ENCODE results near the gene MALRD1. TPM values are rescaled to one million over a fixed set of nuclear protein-coding genes. Genes with fewer than 3 reads are reported as not detected.
A peak's percentile ranks its signal among the peaks of the same experiment; 100 is the strongest.

The MALRD1 gene
- total RNA-seq, 1 donor: 1.7 TPM

- no peak for TF ChIP-seq CTCF (IDR thresholded peaks at IDR 0.05; ENCODE audit: insufficient read depth, low read depth, low read length)
- H3K4me3 ChIP-seq (ENCODE audit: low read depth, low read length): no peak overlapping the region
- no peak for DNase-seq (ENCODE audit: low read depth)
Observed at GRCh38 chr10:19299645-19300044, 251.0 kb downstream of the MALRD1 start.

GRCh38 chr10:19302117-19302516 lies 253.5 kb downstream of the MALRD1 start:
- DNase-seq (ENCODE audit: low read depth): peak; percentile 8
- no peak overlapping the region for H3K4me3 ChIP-seq (ENCODE audit: low read depth, low read length)
- no peak for TF ChIP-seq CTCF (IDR thresholded peaks at IDR 0.05; ENCODE audit: insufficient read depth, low read depth, low read length)

- DNase-seq (ENCODE audit: low read depth): no peak
- TF ChIP-seq CTCF (IDR thresholded peaks at IDR 0.05; ENCODE audit: insufficient read depth, low read depth, low read length): no peak
- H3K4me3 ChIP-seq (ENCODE audit: low read depth, low read length): no peak overlapping the region
Observed at GRCh38 chr10:19310066-19310465, 261.5 kb downstream of the MALRD1 start.

GRCh38 chr10:19316204-19316870 lies 267.7 kb downstream of the MALRD1 start:
- no peak for DNase-seq (ENCODE audit: low read depth)
- no peak for TF ChIP-seq CTCF (IDR thresholded peaks at IDR 0.05; ENCODE audit: insufficient read depth, low read depth, low read length)

GRCh38 chr10:19317952-19318351 lies 269.4 kb downstream of the MALRD1 start:
- H3K4me3 ChIP-seq (ENCODE audit: low read depth, low read length): no peak overlapping the region
- TF ChIP-seq CTCF (IDR thresholded peaks at IDR 0.05; ENCODE audit: insufficient read depth, low read depth, low read length): no peak
- no peak for DNase-seq (ENCODE audit: low read depth)

More at GRCh38 chr10:19316204-19316870, 267.7 kb downstream of the MALRD1 start:
- H3K4me3 ChIP-seq (ENCODE audit: low read depth, low read length): no peak overlapping the region

GRCh38 chr10:19325581-19325980 lies 277.0 kb downstream of the MALRD1 start:
- TF ChIP-seq CTCF (IDR thresholded peaks at IDR 0.05; ENCODE audit: insufficient read depth, low read depth, low read length): no peak
- H3K4me3 ChIP-seq (ENCODE audit: low read depth, low read length): no peak overlapping the region
- no peak for DNase-seq (ENCODE audit: low read depth)

GRCh38 chr10:19328582-19328981 lies 280.0 kb downstream of the MALRD1 start:
- TF ChIP-seq CTCF (IDR thresholded peaks at IDR 0.05; ENCODE audit: insufficient read depth, low read depth, low read length): no peak

More at GRCh38 chr10:19328582-19328981, 280.0 kb downstream of the MALRD1 start:
- H3K4me3 ChIP-seq (ENCODE audit: low read depth, low read length): no peak overlapping the region
- DNase-seq (ENCODE audit: low read depth): no peak

Measured in fibroblast of villous mesenchyme (primary cell).